Tibial nerve (tissue), 4 donors: ENCODE measurements around the gene GABBR2. TPM values are rescaled to one million over a fixed set of nuclear protein-coding genes. Genes with fewer than 3 reads are reported as not detected.

Experiments
- DNase-seq, 2 donors: peaks; one replicate each; pipeline ENCODE4 v3.0.0-alpha.2; 2019; ENCODE audit warnings: low spot score in 2 of 2
- H3K27ac ChIP-seq, 4 donors: fragments of 200-600 bp; sonication (generic) in 3 of 4; one replicate each; pipeline ENCODE4 v1.5.1; 2017 to 2019; ENCODE audit warnings: mild to moderate bottlenecking in 1 of 4
- H3K27me3 ChIP-seq, 2 donors: fragments of 200-600 bp; sonication (generic) in 1 of 2; one replicate each; pipeline versions ENCODE4 v1.5.1 to v1.6.0; 2017 to 2019
- H3K36me3 ChIP-seq, 3 donors: fragments of 200-600 bp; sonication (generic); one replicate each; pipeline ENCODE4 v1.5.1; 2018 to 2019
- H3K4me1 ChIP-seq, 4 donors: fragments of 200-600 bp; sonication (generic) in 3 of 4; one replicate each; pipeline ENCODE4 v1.5.1; 2017 to 2019
- H3K4me3 ChIP-seq, 4 donors: fragments of 200-600 bp; sonication (generic) in 3 of 4; one replicate each; pipeline ENCODE4 v1.5.1; 2017 to 2019; ENCODE audit warnings: mild to moderate bottlenecking in 1 of 4, moderate library complexity in 1 of 4
- H3K9me3 ChIP-seq, 4 donors: fragments of 200-600 bp; sonication (generic) in 3 of 4; one replicate each; pipeline ENCODE4 v1.5.1; 2017 to 2019
- CTCF ChIP-seq, 5 experiments: fragments of 200-600 bp in 3 of 5; fragments of 450-650 bp in 2 of 5; sonication (generic) in 3 of 5; IDR thresholded peaks; one replicate each; pipeline ENCODE4 v1.5.1; 2016 to 2019; ENCODE audit warnings: antibody characterized with exemption in 5 of 5, mild to moderate bottlenecking in 3 of 5, moderate library complexity in 2 of 5
- EP300 ChIP-seq, 2 donors: sonication (generic); formaldehyde crosslinking; IDR thresholded peaks; one replicate each; pipeline ENCODE4 v1.6.1; 2017; ENCODE audit warnings: antibody characterized with exemption in 2 of 2, mild to moderate bottlenecking in 1 of 2
- POLR2A ChIP-seq, 2 donors: fragments of 450-650 bp; IDR thresholded peaks; one replicate each; pipeline ENCODE4 v1.6.1; 2017; ENCODE audit warnings: antibody characterized with exemption in 2 of 2, mild to moderate bottlenecking in 2 of 2, moderate library complexity in 2 of 2
- WGBS, 2 donors: methylation state at CpG; one replicate each; pipeline ENCODE4 v1.1.5; 2018; 5-methylcytosine and 5-hydroxymethylcytosine counted together
- total RNA-seq, 4 donors: library from RNA; depleted of rRNA; stranded (reverse); fragments of >200 nt; gene quantifications; one replicate each; pipeline ENCODE4 v1.1.0, GENCODE V29; 2016

The GABBR2 gene
- total RNA-seq, 4 donors from 2014 or later = 0.20 to 0.22 TPM; not detected in 2

GRCh38 chr9:98569491-98569890, 139.2 kb downstream of the GABBR2 start:
- no peak for TF ChIP-seq EP300 (IDR thresholded peaks at IDR 0.05)
- no peak for TF ChIP-seq POLR2A (IDR thresholded peaks at IDR 0.05)
- no peak for TF ChIP-seq CTCF (IDR thresholded peaks at IDR 0.05)
- H3K36me3 ChIP-seq = no peaks in the 10 kb centered on the region
- WGBS, 2 donors = 82 to 83% methylated on average over 4 of the region's 4 CpGs
- H3K4me3 ChIP-seq = no peak overlapping the region
- no peaks in the 10 kb centered on the region for H3K27me3 ChIP-seq
- no peaks in the 10 kb centered on the region for H3K4me1 ChIP-seq
- H3K9me3 ChIP-seq = no peaks in the 10 kb centered on the region
- no peak overlapping the region for H3K27ac ChIP-seq
- DNase-seq = no peak

- no peak for TF ChIP-seq EP300 (IDR thresholded peaks at IDR 0.05)
- TF ChIP-seq POLR2A (IDR thresholded peaks at IDR 0.05) = no peak
- no peak for TF ChIP-seq CTCF (IDR thresholded peaks at IDR 0.05)
- Histone ChIP-seq H3K4me1 (no peaks in the 10 kb centered on the region), H3K36me3 (no peaks in the 10 kb centered on the region), H3K27me3 (no peaks in the 10 kb centered on the region), H3K9me3 (no peaks in the 10 kb centered on the region), H3K27ac (no peak overlapping the region), H3K4me3 (no peak overlapping the region)
- DNase-seq = no peak
- 48 to 65% methylated on average over 6 of the region's 6 CpGs for WGBS, 2 donors
Measured at GRCh38 chr9:98568909-98569469, 139.7 kb downstream of the GABBR2 start.

- TF ChIP-seq POLR2A (IDR thresholded peaks at IDR 0.05) = no peak
- no peak for TF ChIP-seq CTCF (IDR thresholded peaks at IDR 0.05)
- no peak for TF ChIP-seq EP300 (IDR thresholded peaks at IDR 0.05)
- no peak for DNase-seq
- WGBS, 2 donors = 77 to 88% methylated on average over 4 of the region's 4 CpGs
Measured at GRCh38 chr9:98568234-98568908, 140.4 kb downstream of the GABBR2 start.

GRCh38 chr9:98567540-98568233, 141.0 kb downstream of the GABBR2 start:
- Histone ChIP-seq H3K4me3 (no peak overlapping the region), H3K36me3 (no peaks in the 10 kb centered on the region), H3K4me1 (no peaks in the 10 kb centered on the region), H3K9me3 (no peaks in the 10 kb centered on the region), H3K27ac (no peak overlapping the region), H3K27me3 (no peaks in the 10 kb centered on the region)
- no peak for DNase-seq
- TF ChIP-seq POLR2A (IDR thresholded peaks at IDR 0.05) (no peak), CTCF (IDR thresholded peaks at IDR 0.05) (no peak), EP300 (IDR thresholded peaks at IDR 0.05) (no peak)
- WGBS, 2 donors = 89 to 92% methylated on average over 10 of the region's 10 CpGs

More at GRCh38 chr9:98568234-98568908, 140.4 kb downstream of the GABBR2 start:
- H3K36me3 ChIP-seq = no peaks in the 10 kb centered on the region
- H3K27ac ChIP-seq = no peak overlapping the region
- no peaks in the 10 kb centered on the region for H3K27me3 ChIP-seq
- no peaks in the 10 kb centered on the region for H3K4me1 ChIP-seq
- H3K4me3 ChIP-seq = no peak overlapping the region
- H3K9me3 ChIP-seq = no peaks in the 10 kb centered on the region
